Spleen (tissue), 7 donors: ENCODE measurements around the gene RRAD.
A peak's percentile ranks its signal among the peaks of the same experiment; 100 is the strongest.

ENCODE experiments used
- CTCF ChIP-seq, 11 experiments: fragments of 200-600 bp in 7 of 11; fragments of 450-650 bp in 4 of 11; sonication (generic) in 4 of 11; IDR thresholded peaks in 8 of 11; conservative IDR thresholded peaks in 3 of 11; 1 replicate in 7 of 11; 2 replicates in 4 of 11; pipeline versions ENCODE4 v1.4.0 to v1.8.0; 2016 to 2021; ENCODE audit warnings: antibody characterized with exemption in 11 of 11, inconsistent platforms in 4 of 11, mild to moderate bottlenecking in 1 of 11
- POLR2A ChIP-seq, 3 donors: fragments of 450-650 bp; IDR thresholded peaks; one replicate each; pipeline ENCODE4 v1.5.1; 2017; ENCODE audit warnings: antibody characterized with exemption in 3 of 3, mild to moderate bottlenecking in 1 of 3
- donor health status: DM: no; HTN: no; CAD: no; lungs with moderate emphysema.
- donor health status: DM: no; HTN: no; CAD: no.
- donor health status: DM: no; HTN: no; CAD: no.

DNA sequence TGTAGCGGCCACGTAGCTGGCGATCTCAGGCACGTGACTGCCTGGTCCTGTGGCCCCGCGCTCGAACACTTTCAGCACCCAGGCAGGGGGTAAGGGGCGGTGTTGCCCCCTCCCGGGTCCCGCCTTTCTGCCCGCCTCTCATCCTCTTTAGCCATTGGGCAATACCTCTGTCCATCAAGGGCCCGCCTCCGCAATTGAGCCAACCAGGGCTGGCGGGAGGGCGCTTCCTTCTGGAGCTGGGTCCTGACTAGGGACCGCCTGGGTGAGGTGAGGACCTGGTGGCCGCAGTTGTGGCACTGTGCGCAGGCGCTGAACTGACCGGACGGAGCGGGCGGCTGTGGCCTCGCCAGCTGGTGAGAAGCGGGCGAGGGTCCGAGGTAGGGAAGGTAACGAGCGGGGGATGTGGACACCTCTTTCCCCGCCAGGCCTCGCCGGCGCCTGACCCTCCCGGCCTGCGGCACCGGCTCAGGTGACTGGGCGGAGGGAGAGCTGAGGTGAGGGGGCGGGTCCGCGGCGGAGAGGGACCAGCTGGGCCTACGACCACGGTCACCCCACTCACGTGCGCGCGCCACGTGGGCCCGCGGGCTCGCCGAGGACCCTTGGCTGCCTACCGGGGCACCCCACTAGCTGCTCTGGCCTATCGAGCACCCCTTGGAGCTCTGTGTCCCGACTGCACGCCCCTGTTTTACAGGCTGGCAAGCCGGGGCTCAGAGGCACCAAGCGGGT is 44.9 kb downstream of the RRAD start, which contains the start of gene PDP2:
- TF ChIP-seq CTCF (IDR thresholded peaks at IDR 0.05 in 8 of 11, conservative IDR thresholded peaks at IDR 0.05 in 3 of 11) (peak in 2 of 11 experiments; percentile 13 to 27), POLR2A (IDR thresholded peaks at IDR 0.05) (no peak)
